Ovary (tissue), 3 donors: ENCODE results near the gene DNAAF5.

Experiments
- EP300 ChIP-seq: sonication (generic); formaldehyde crosslinking; IDR thresholded peaks from one replicate; pipeline ENCODE4 v1.6.1; 2017; ENCODE audit warnings: antibody characterized with exemption
- POLR2A ChIP-seq: fragments of 450-650 bp; IDR thresholded peaks from one replicate; pipeline ENCODE4 v1.6.1; 2017; ENCODE audit warnings: antibody characterized with exemption, mild to moderate bottlenecking, moderate library complexity
- TF ChIP-seq, protein P1 (sequence below), 3 donors: fragments of 450-650 bp in 2 of 3; fragments of 200-600 bp in 1 of 3; IDR thresholded peaks; one replicate each; pipeline versions ENCODE4 v1.5.1 to v1.8.0; 2016 to 2022; ENCODE audit warnings: antibody characterized with exemption in 3 of 3, mild to moderate bottlenecking in 1 of 3
- donor health status: DM: no; HTN: no; CAD: no.

DNA sequence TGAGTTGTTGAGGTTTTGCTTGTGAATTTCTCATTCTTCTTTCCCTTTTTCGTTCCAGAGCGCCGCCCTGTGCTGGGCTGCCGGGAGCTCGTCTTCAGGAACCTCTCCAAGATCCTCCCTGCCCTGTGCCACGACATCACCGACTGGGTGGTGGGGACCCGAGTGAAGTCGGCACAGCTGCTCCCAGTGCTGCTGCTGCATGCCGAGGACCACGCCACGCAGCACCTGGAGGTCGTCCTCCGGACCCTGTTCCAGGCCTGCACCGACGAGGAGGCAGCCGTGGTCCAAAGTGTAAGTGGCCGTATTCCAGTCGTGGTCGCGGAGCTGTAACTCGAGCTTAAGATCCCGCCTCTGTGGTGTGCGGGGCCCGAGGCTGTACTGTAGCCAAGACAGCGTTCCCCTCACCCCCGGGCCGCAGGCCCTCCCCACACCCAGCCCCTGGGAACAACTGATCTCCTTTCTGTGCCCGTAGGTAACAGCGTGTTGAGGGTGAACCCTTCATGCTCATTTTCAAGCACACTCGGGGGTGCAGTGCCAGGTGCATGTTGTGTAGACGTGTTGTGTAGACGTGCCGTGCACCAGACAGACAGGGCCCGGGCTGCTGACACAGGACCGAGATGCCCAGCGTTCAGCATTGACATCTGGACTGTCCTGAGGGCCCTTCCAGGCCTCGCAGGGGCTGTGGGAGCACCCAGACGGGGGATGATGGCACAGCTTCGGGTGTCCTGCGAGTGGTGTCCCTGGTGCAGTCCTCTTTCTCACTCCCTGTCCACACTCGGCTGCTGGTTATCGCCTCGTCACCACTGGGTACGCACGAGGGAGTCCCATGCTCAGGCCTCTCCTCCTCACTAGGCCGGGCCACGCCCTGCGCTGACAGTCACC lies 28.3 kb downstream of the DNAAF5 start:
- TF ChIP-seq, protein P1, sequence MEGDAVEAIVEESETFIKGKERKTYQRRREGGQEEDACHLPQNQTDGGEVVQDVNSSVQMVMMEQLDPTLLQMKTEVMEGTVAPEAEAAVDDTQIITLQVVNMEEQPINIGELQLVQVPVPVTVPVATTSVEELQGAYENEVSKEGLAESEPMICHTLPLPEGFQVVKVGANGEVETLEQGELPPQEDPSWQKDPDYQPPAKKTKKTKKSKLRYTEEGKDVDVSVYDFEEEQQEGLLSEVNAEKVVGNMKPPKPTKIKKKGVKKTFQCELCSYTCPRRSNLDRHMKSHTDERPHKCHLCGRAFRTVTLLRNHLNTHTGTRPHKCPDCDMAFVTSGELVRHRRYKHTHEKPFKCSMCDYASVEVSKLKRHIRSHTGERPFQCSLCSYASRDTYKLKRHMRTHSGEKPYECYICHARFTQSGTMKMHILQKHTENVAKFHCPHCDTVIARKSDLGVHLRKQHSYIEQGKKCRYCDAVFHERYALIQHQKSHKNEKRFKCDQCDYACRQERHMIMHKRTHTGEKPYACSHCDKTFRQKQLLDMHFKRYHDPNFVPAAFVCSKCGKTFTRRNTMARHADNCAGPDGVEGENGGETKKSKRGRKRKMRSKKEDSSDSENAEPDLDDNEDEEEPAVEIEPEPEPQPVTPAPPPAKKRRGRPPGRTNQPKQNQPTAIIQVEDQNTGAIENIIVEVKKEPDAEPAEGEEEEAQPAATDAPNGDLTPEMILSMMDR (IDR thresholded peaks at IDR 0.05) = no peak
- TF ChIP-seq POLR2A (no peak), EP300 (no peak)
